Measurements from ENCODE around the gene FOSL1.

DNA sequence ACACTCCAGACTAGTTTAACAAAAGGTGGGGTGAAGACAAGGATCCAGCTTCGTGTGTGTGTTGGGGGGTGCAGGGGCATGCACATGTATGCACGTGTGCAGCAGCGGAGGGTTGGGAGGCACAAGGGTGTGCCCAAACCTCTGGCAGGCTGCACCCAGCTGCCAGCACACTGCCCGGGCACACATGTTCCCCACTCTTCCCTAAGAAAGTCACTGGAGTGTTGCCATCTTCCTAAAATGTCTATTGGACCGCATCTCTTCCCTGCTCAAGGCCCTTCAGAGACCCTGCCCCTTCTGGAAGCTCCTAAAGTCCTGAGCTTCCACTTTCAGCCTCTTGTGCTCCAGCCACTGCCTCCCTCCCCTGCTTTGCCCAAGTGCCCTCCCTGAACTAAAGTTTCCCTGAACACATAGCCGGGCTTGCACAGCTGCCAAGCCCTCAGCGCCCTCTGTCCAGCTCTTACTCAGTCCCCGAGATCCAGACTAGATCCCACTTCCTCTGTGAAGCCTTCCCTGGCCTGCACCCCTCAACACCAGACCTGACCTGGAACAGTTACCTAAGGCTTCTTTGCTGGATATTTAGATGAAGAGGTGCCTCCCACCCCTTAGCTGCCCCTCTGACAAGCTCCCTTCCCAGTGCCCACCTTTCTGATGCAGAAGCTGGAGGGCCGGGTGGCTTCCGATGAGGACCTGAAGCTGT is 48.2 kb downstream of the FOSL1 start:
- TF ChIP-seq, protein P1, sequence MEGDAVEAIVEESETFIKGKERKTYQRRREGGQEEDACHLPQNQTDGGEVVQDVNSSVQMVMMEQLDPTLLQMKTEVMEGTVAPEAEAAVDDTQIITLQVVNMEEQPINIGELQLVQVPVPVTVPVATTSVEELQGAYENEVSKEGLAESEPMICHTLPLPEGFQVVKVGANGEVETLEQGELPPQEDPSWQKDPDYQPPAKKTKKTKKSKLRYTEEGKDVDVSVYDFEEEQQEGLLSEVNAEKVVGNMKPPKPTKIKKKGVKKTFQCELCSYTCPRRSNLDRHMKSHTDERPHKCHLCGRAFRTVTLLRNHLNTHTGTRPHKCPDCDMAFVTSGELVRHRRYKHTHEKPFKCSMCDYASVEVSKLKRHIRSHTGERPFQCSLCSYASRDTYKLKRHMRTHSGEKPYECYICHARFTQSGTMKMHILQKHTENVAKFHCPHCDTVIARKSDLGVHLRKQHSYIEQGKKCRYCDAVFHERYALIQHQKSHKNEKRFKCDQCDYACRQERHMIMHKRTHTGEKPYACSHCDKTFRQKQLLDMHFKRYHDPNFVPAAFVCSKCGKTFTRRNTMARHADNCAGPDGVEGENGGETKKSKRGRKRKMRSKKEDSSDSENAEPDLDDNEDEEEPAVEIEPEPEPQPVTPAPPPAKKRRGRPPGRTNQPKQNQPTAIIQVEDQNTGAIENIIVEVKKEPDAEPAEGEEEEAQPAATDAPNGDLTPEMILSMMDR (IDR thresholded peaks at IDR 0.05), result no peak
- no peak for TF ChIP-seq POLR2A (IDR thresholded peaks at IDR 0.05)

Data from heart left ventricle (tissue), 13 donors.